Activated effector memory CD4-positive, alpha-beta T cell treated with Interleukin-2 at 50 U/mL for 16 hours (primary cell): ENCODE data around the gene FSD1L.
"Not testable (repeated sequence)": the region's sequence is repeated elsewhere in the genome, so short reads cannot be mapped to it uniquely, and the experiment has no call there.

Source experiments
- DNase-seq: peaks from one replicate; pipeline ENCODE4 v3.0.0-alpha.2; 2020

FSD1L gene

GRCh38 chr9:105579952-105580351 is 132.1 kb downstream of the FSD1L start:
- DNase-seq, result not testable (repeated sequence)

- not testable (repeated sequence) for DNase-seq
Observed at GRCh38 chr9:105581550-105581949, 133.7 kb downstream of the FSD1L start.

- DNase-seq, result no peak
Observed at GRCh38 chr9:105593145-105593544, 145.3 kb downstream of the FSD1L start.
